K562 (cell line): Measurements from ENCODE around the gene LRRC43. TPM values are rescaled to one million over a fixed set of nuclear protein-coding genes. Genes with fewer than 3 reads are reported as not detected.

Experiments used
- POLR2B ChIP-seq: fragments of 450-650 bp; IDR thresholded peaks from 2 replicates; pipeline ENCODE4 v1.6.1; 2018; ENCODE audit warnings: low read depth; ENCODE audit not compliant: partially characterized antibody
- polyA plus RNA-seq, 8 experiments: library from polyadenylated mRNA; depleted of rRNA in 4 of 8; stranded (reverse) in 5 of 8; unstranded in 3 of 8; fragments of >200 nt; fragmentation: Nextera tagmentation in 2 of 8; fragmentation: Illumina TruSeq in 1 of 8; extraction: Ambion mirVana in 2 of 8; extraction: Trizol in 1 of 8; gene quantifications; 2 replicates each; pipeline versions ENCODE4 v1.2.1 to v1.2.3, GENCODE V29; 2011 to 2014; ENCODE audit warnings: inconsistent platforms in 1 of 8, missing spikeins in 1 of 8
- total RNA-seq, 7 experiments: library from RNA; depleted of rRNA in 6 of 7; stranded (reverse); fragments of >200 nt in 6 of 7; fragmentation: Illumina TruSeq in 2 of 7; extraction: Trizol in 2 of 7; gene quantifications; 2 replicates each; pipeline versions ENCODE4 v1.2.1 to v1.2.3, GENCODE V29; 2011 to 2021; ENCODE audit warnings: low replicate concordance in 1 of 7
- TF ChIP-seq, protein P1 (sequence below): fragments of 250-450 bp; sonication (Bioruptor Pico); IDR thresholded peaks from 2 replicates; pipeline ENCODE4 v1.8.0; 2021; ENCODE audit warnings: mild to moderate bottlenecking, moderate library complexity
- TF ChIP-seq, protein P2 (sequence below): fragments of 450-650 bp; IDR thresholded peaks from 2 replicates; pipeline ENCODE4 v1.6.1; 2016; ENCODE audit warnings: low read depth
- TF ChIP-seq, protein P3 (sequence below): sonication (generic); formaldehyde crosslinking; IDR thresholded peaks from 2 replicates; pipeline ENCODE4 v1.8.1; 2023; ENCODE audit warnings: mild to moderate bottlenecking, missing genetic modification reagents, moderate library complexity

The LRRC43 gene
- total and polyA plus RNA-seq, 9 of the 15 experiments (the other 6 are each of a cell fraction or from before 2014, with no cell fraction given): 0.19 TPM; not detected in 8

DNA sequence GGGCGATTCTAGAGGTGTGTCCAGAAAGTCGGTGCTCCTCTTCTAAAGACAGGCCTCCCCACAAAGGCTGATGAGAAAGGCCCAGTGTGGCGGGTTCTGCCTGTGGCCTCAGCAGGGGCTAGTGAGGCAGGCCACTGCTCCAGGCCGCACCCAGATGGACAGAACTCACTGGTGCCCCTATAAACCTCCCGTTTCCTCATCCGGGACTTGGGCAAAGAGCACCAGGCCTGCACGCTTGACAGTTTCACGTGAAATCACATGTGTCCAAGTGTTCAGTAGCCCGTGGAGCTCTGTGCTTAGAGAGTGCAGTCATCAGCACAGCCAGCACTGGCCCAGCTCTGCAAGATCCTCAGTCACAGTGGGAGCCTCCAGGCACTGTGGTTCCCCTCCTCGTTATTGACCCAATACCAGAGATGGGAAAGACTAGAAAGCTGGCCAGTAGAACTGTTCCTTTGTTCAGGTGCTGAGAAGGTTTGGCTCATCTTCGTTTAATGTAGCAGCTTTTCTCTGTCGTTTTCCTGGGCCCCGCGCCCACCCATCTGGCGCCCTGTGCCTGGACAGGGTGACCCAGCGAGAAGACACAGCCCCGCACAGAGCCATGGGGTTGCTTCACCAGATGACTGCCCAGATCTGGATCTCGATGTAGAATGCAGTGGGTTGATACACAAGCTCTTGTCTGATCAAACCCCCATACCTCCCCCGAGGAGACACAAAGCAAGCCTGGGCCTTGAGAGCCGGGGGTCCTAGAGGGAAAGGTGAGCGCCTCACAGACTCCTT lies 35.2 kb upstream of the LRRC43 start (continued):
- TF ChIP-seq, protein P1, sequence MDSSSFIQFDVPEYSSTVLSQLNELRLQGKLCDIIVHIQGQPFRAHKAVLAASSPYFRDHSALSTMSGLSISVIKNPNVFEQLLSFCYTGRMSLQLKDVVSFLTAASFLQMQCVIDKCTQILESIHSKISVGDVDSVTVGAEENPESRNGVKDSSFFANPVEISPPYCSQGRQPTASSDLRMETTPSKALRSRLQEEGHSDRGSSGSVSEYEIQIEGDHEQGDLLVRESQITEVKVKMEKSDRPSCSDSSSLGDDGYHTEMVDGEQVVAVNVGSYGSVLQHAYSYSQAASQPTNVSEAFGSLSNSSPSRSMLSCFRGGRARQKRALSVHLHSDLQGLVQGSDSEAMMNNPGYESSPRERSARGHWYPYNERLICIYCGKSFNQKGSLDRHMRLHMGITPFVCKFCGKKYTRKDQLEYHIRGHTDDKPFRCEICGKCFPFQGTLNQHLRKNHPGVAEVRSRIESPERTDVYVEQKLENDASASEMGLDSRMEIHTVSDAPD (CRISPR knock-in tag): no peak
- TF ChIP-seq POLR2B: peak; percentile 46
- TF ChIP-seq, protein P2, sequence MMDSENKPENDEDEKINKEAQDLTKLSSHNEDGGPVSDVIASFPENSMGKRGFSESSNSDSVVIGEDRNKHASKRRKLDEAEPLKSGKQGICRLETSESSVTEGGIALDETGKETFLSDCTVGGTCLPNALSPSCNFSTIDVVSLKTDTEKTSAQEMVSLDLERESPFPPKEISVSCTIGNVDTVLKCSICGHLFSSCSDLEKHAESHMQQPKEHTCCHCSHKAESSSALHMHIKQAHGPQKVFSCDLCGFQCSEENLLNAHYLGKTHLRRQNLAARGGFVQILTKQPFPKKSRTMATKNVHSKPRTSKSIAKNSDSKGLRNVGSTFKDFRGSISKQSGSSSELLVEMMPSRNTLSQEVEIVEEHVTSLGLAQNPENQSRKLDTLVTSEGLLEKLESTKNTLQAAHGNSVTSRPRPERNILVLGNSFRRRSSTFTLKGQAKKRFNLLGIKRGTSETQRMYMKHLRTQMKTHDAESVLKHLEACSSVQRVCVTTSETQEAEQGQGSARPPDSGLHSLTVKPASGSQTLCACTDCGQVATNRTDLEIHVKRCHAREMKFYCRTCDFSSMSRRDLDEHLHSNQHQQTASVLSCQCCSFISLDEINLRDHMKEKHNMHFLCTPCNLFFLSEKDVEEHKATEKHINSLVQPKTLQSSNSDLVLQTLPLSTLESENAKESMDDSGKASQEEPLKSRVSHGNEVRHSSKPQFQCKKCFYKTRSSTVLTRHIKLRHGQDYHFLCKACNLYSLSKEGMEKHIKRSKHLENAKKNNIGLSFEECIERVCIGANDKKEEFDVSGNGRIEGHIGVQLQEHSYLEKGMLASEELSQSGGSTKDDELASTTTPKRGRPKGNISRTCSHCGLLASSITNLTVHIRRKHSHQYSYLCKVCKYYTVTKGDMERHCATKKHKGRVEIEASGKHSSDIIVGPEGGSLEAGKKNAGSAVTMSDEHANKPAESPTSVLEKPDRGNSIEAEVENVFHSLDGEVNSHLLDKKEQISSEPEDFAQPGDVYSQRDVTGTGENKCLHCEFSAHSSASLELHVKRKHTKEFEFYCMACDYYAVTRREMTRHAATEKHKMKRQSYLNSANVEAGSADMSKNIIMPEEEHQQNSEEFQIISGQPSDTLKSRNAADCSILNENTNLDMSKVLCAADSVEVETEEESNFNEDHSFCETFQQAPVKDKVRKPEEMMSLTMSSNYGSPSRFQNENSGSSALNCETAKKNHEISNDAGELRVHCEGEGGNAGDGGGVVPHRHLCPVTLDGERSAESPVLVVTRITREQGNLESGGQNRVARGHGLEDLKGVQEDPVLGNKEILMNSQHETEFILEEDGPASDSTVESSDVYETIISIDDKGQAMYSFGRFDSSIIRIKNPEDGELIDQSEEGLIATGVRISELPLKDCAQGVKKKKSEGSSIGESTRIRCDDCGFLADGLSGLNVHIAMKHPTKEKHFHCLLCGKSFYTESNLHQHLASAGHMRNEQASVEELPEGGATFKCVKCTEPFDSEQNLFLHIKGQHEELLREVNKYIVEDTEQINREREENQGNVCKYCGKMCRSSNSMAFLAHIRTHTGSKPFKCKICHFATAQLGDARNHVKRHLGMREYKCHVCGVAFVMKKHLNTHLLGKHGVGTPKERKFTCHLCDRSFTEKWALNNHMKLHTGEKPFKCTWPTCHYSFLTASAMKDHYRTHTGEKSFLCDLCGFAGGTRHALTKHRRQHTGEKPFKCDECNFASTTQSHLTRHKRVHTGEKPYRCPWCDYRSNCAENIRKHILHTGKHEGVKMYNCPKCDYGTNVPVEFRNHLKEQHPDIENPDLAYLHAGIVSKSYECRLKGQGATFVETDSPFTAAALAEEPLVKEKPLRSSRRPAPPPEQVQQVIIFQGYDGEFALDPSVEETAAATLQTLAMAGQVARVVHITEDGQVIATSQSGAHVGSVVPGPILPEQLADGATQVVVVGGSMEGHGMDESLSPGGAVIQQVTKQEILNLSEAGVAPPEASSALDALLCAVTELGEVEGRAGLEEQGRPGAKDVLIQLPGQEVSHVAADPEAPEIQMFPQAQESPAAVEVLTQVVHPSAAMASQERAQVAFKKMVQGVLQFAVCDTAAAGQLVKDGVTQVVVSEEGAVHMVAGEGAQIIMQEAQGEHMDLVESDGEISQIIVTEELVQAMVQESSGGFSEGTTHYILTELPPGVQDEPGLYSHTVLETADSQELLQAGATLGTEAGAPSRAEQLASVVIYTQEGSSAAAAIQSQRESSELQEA: no peak
- TF ChIP-seq, protein P3, sequence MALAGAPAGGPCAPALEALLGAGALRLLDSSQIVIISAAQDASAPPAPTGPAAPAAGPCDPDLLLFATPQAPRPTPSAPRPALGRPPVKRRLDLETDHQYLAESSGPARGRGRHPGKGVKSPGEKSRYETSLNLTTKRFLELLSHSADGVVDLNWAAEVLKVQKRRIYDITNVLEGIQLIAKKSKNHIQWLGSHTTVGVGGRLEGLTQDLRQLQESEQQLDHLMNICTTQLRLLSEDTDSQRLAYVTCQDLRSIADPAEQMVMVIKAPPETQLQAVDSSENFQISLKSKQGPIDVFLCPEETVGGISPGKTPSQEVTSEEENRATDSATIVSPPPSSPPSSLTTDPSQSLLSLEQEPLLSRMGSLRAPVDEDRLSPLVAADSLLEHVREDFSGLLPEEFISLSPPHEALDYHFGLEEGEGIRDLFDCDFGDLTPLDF (CRISPR knock-in tag): no peak
